ENCODE results near the gene HECTD1. TPM values are rescaled to one million over a fixed set of nuclear protein-coding genes. Genes with fewer than 3 reads are reported as not detected.

Gene HECTD1
- total and polyA plus RNA-seq, 9 of the 15 experiments (the other 6 are each of a cell fraction or from before 2014, with no cell fraction given) = 27.9 to 111 (median 78.1) TPM

DNA sequence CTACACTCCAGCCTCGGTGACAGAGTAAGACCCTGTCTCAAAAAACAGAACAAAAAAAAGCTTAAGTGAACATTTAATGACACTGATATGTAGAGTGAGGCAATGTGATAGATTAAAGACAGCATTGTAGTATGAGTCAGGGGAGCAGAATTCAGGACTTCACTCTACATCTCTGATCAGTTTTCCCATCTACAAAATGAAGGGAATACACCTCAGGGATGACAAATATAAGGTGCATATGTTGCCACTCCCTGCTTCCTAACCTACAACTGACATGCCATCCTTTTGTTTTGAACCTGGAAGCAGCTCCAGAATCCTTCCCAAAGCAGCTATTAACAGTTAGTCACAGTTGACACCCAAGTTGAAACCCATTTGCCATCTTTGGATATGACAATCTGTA lies 150.6 kb downstream of the HECTD1 start:
- Histone ChIP-seq H3K9ac (ENCODE audit: insufficient read depth in 1 of 2, low read depth in 2 of 2, low read length in 2 of 2) (no peak overlapping the region), H3K4me1 (replicated peaks in 1 of 2; ENCODE audit: control insufficient read depth in 2 of 2, insufficient read depth in 2 of 2, low read length in 2 of 2) (peaks cover 19 to 39% of the 10 kb centered on the region in 2 experiments; a peak in 4 of 5 replicates), H3K36me3 (ENCODE audit: control insufficient read depth, insufficient read depth, low read length) (no peaks in the 10 kb centered on the region), H4K20me1 (replicated peaks; ENCODE audit: control insufficient read depth, insufficient read depth, low read length) (no peaks in the 10 kb centered on the region), H3K27ac (ENCODE audit: extremely low read depth, low read depth, low read length) (no peak overlapping the region; the same call in 2 of the 3 replicates), H3K4me2 (ENCODE audit: insufficient read depth, low read length) (no peak overlapping the region), H3K79me2 (ENCODE audit: control insufficient read depth, insufficient read depth, low read length) (peaks cover 20% of the 10 kb centered on the region; the same call in 2 of the 3 replicates), H2AFZ (ENCODE audit: low read depth, low read length) (no peak overlapping the region), H3K27me3 (ENCODE audit: control insufficient read depth in 2 of 2, insufficient read depth in 2 of 2, low read length in 2 of 2) (no peaks in the 10 kb centered on the region), H3K9me1 (ENCODE audit: control insufficient read depth, insufficient read depth, low read length) (no peaks in the 10 kb centered on the region), H3K9me3 (replicated peaks; ENCODE audit: control insufficient read depth, insufficient read depth, low read depth, low read length) (no peaks in the 10 kb centered on the region), H3K4me3 (no peak overlapping the region)
- in situ Hi-C loops (cut with MboI) = no loop called here
- CTCF ChIA-PET (ENCODE audit: low intra/inter-chr PET ratio) = no interaction called here
- no TSS peak for BruUV-seq (replicated peaks)
- no CpG with 5 or more reads among the region's 1 CpG for WGBS (ENCODE audit: insufficient coverage, low coverage, missing lambda C conversion rate)
- POLR2A ChIA-PET = interaction anchor here (0.8 to 1.7 kb wide), 3 partner anchors 18 to 435 kb away, joined by 3 to 12 read pairs (median 3); partner anchors contain the start of gene SCFD1
- no peak for FAIRE-seq
- intact Hi-C loops (cut with micrococcal nuclease) = no loop called here
- ATAC-seq = no peak
- no peak for DNase-seq (ENCODE audit: extremely low read depth in 1 of 4, low spot score in 3 of 4)
- no peak for TF ChIP-seq ZFP1 (CRISPR knock-in tag; IDR thresholded peaks at IDR 0.05)
- TF ChIP-seq MCM2 (IDR thresholded peaks at IDR 0.05; ENCODE audit: low read depth) = no peak
- TF ChIP-seq WHSC1 (IDR thresholded peaks at IDR 0.05; ENCODE audit: low read length) = no peak
- TF ChIP-seq ZNF408 (CRISPR knock-in tag; IDR thresholded peaks at IDR 0.05; ENCODE audit: low read depth) = no peak
- TF ChIP-seq, protein P1, sequence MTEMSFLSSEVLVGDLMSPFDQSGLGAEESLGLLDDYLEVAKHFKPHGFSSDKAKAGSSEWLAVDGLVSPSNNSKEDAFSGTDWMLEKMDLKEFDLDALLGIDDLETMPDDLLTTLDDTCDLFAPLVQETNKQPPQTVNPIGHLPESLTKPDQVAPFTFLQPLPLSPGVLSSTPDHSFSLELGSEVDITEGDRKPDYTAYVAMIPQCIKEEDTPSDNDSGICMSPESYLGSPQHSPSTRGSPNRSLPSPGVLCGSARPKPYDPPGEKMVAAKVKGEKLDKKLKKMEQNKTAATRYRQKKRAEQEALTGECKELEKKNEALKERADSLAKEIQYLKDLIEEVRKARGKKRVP (CRISPR knock-in tag; IDR thresholded peaks at IDR 0.05) = no peak
- no peak for TF ChIP-seq ZNF3 (CRISPR knock-in tag; IDR thresholded peaks at IDR 0.05)
- TF ChIP-seq SMARCB1 (IDR thresholded peaks at IDR 0.05; ENCODE audit: insufficient read length, low read depth) = no peak
- no peak for TF ChIP-seq NCOA4 (IDR thresholded peaks at IDR 0.05; ENCODE audit: partially characterized antibody)
- no peak for TF ChIP-seq SAP30 (IDR thresholded peaks at IDR 0.05; ENCODE audit: borderline replicate concordance, insufficient read depth, low read depth, low read length, poor library complexity, severe bottlenecking)
- TF ChIP-seq XRCC4 (IDR thresholded peaks at IDR 0.05; ENCODE audit: extremely low read depth, insufficient read depth, insufficient read length) = no peak
- no peak for TF ChIP-seq RAD51 (IDR thresholded peaks at IDR 0.05; ENCODE audit: borderline replicate concordance, low read depth)
- no peak for TF ChIP-seq POU5F1 (IDR thresholded peaks at IDR 0.05; ENCODE audit: borderline replicate concordance, low read depth, low read length, partially characterized antibody)
- TF ChIP-seq, protein P2, sequence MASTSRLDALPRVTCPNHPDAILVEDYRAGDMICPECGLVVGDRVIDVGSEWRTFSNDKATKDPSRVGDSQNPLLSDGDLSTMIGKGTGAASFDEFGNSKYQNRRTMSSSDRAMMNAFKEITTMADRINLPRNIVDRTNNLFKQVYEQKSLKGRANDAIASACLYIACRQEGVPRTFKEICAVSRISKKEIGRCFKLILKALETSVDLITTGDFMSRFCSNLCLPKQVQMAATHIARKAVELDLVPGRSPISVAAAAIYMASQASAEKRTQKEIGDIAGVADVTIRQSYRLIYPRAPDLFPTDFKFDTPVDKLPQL (IDR thresholded peaks at IDR 0.05; ENCODE audit: extremely low read depth, insufficient read length) = no peak
- TF ChIP-seq, protein P3, sequence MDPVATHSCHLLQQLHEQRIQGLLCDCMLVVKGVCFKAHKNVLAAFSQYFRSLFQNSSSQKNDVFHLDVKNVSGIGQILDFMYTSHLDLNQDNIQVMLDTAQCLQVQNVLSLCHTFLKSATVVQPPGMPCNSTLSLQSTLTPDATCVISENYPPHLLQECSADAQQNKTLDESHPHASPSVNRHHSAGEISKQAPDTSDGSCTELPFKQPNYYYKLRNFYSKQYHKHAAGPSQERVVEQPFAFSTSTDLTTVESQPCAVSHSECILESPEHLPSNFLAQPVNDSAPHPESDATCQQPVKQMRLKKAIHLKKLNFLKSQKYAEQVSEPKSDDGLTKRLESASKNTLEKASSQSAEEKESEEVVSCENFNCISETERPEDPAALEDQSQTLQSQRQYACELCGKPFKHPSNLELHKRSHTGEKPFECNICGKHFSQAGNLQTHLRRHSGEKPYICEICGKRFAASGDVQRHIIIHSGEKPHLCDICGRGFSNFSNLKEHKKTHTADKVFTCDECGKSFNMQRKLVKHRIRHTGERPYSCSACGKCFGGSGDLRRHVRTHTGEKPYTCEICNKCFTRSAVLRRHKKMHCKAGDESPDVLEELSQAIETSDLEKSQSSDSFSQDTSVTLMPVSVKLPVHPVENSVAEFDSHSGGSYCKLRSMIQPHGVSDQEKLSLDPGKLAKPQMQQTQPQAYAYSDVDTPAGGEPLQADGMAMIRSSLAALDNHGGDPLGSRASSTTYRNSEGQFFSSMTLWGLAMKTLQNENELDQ (CRISPR knock-in tag; IDR thresholded peaks at IDR 0.05; ENCODE audit: borderline replicate concordance) = no peak
- no peak for TF ChIP-seq ZNF347 (CRISPR knock-in tag; IDR thresholded peaks at IDR 0.05; ENCODE audit: low read depth)

Measured in K562 (cell line).